OCI-LY7 (cell line): ENCODE measurements around the gene SDHA. TPM values are rescaled to one million over a fixed set of nuclear protein-coding genes. Genes with fewer than 3 reads are reported as not detected.
"Not testable (repeated sequence)": the region's sequence is repeated elsewhere in the genome, so short reads cannot be mapped to it uniquely, and the experiment has no call there.

Experiments used
- BruUV-seq: library from RNA; stranded (reverse); fragments of 400-500 nt; replicated peaks from 2 replicates; lab custom pipeline; 2021; lab: Mats Ljungman, UMichigan
- CTCF ChIA-PET: fragments of 300-600 bp; sonication (Branson Sonifier 250); formaldehyde crosslinking; loops from one replicate; lab custom pipeline; 2022; ENCODE audit warnings: antibody characterized with exemption; ENCODE audit not compliant: unreplicated experiment; lab: Charles Lee
- POLR2A ChIA-PET: fragments of 300-600 bp; sonication (Branson Sonifier 250); formaldehyde crosslinking; loops from one replicate; lab custom pipeline; 2022; ENCODE audit warnings: antibody characterized with exemption; lab: Charles Lee
- DNase-seq: peaks from one replicate; pipeline ENCODE4 v3.0.0-alpha.2; 2015; ENCODE audit warnings: low spot score
- H2AFZ ChIP-seq: fragments of 200-600 bp; sonication (generic), shearing (Covaris generic); 2 replicates; pipeline ENCODE4 v1.6.1; 2014; ENCODE audit warnings: mild to moderate bottlenecking, antibody characterized with exemption, low read length, moderate library complexity
- H3K27ac ChIP-seq: fragments of 200-600 bp; sonication (generic); 2 replicates; pipeline ENCODE4 v1.5.1; 2014; ENCODE audit warnings: mixed run types, low read depth, mild to moderate bottlenecking, moderate library complexity, low read length, inconsistent platforms; ENCODE audit not compliant: poor library complexity, severe bottlenecking
- H3K36me3 ChIP-seq: fragments of 200-600 bp; sonication (generic); 2 replicates; pipeline ENCODE4 v1.6.1; 2014; ENCODE audit warnings: mild to moderate bottlenecking, antibody characterized with exemption, low read length, moderate library complexity, mixed read lengths; ENCODE audit not compliant: insufficient read depth
- H3K4me1 ChIP-seq: fragments of 200-600 bp; sonication (generic); 2 replicates; pipeline ENCODE4 v1.5.1; 2014; ENCODE audit warnings: mild to moderate bottlenecking, low read length; ENCODE audit not compliant: insufficient read depth, poor library complexity, severe bottlenecking
- H3K4me2 ChIP-seq: fragments of 200-600 bp; sonication (generic); 2 replicates; pipeline ENCODE4 v1.6.1; 2014; ENCODE audit warnings: mild to moderate bottlenecking, low read length
- H3K4me3 ChIP-seq: fragments of 200-600 bp; sonication (generic); 2 replicates; pipeline ENCODE4 v1.5.1; 2014; ENCODE audit warnings: mild to moderate bottlenecking, low read depth, low read length; ENCODE audit not compliant: poor library complexity, severe bottlenecking
- H3K79me2 ChIP-seq: fragments of 200-600 bp; sonication (generic); 2 replicates; pipeline ENCODE4 v1.6.1; 2016; ENCODE audit warnings: low read depth, mild to moderate bottlenecking, low read length, moderate library complexity, mixed read lengths; ENCODE audit not compliant: insufficient read depth
- H3K9me2 ChIP-seq: fragments of 200-600 bp; sonication (generic); 2 replicates; pipeline ENCODE4 v1.6.1; 2016; ENCODE audit warnings: mild to moderate bottlenecking, low read length, mixed read lengths; ENCODE audit not compliant: insufficient read depth
- H3K9me3 ChIP-seq: fragments of 200-600 bp; sonication (generic); 2 replicates; pipeline ENCODE4 v1.6.1; 2014; ENCODE audit warnings: mild to moderate bottlenecking, mixed run types, low read length, mixed read lengths
- H4K20me1 ChIP-seq: fragments of 200-600 bp; sonication (generic); 2 replicates; pipeline ENCODE4 v1.6.1; 2014; ENCODE audit warnings: mild to moderate bottlenecking, antibody characterized with exemption, low read length, moderate library complexity, mixed read lengths; ENCODE audit not compliant: insufficient read depth
- CTCF ChIP-seq: fragments of 200-600 bp; sonication (generic); conservative IDR thresholded peaks from 2 replicates; pipeline ENCODE4 v1.5.1; 2014; ENCODE audit warnings: mild to moderate bottlenecking, antibody characterized with exemption, low read length, moderate library complexity, mixed read lengths
- EZH2phosphoT487 ChIP-seq: fragments of 200-600 bp; sonication (generic); IDR thresholded peaks from 2 replicates; pipeline ENCODE4 v1.6.1; 2018; ENCODE audit warnings: low read depth, borderline replicate concordance, mild to moderate bottlenecking, mixed run types, antibody characterized with exemption, low read length, moderate library complexity, mixed read lengths
- intact Hi-C: fragments of 100-400 bp; cut with micrococcal nuclease; formaldehyde crosslinking; loops from one replicate; pipeline ENCODE4 v1.10.0; 2022; ENCODE audit not compliant: unreplicated experiment
- total RNA-seq, 2 experiments: library from RNA; depleted of rRNA in 1 of 2; stranded (reverse); fragments of >200 nt in 1 of 2; shearing (Covaris generic) in 1 of 2; gene quantifications; 2 replicates each; pipeline ENCODE4 v1.2.3, GENCODE V29; 2014 to 2022

SDHA gene
- total RNA-seq, 2 experiments from 2014 or later: 147 to 167 TPM

GRCh38 chr5:216076-216475 lies 2.0 kb upstream of the SDHA start:
- CTCF ChIA-PET, BruUV-seq, POLR2A ChIA-PET: not testable (repeated sequence)

GRCh38 chr5:218457-219291 lies 554 bp downstream of the SDHA start:
- Histone ChIP-seq H3K9me3 (no peaks in the 10 kb centered on the region), H3K4me1 (peaks cover 50% of the 10 kb centered on the region), H2AFZ (no peak overlapping the region), H3K9me2 (no peaks in the 10 kb centered on the region), H4K20me1 (peaks cover 23% of the 10 kb centered on the region), H3K27ac (peak overlapping the region; percentile 8), H3K4me3 (peak overlapping the region; percentile 94), H3K79me2 (peaks cover 83% of the 10 kb centered on the region), H3K4me2 (peak overlapping the region; percentile 89), H3K36me3 (peaks cover 28% of the 10 kb centered on the region)
- POLR2A ChIA-PET: interaction anchor here (0.6 to 2.8 kb wide), 10 partner anchors 9 to 65 kb away, joined by 3 to 21 read pairs (median 4); partner anchors contain the start of genes LRRC14B and PDCD6
- TF ChIP-seq EZH2phosphoT487 (no peak), CTCF (no peak)
- intact Hi-C loops: loop anchor here (1.0 to 5.0 kb wide), 3 partner anchors 17 to 1124 kb away; no protein-coding TSS in a partner anchor
- BruUV-seq: no TSS peak
- DNase-seq: peak; percentile 45
- CTCF ChIA-PET: interaction anchor here (0.5 to 1.4 kb wide), 4 partner anchors 17 to 39 kb away, joined by 3 to 8 read pairs (median 4); partner anchors contain the start of gene LRRC14B

More at GRCh38 chr5:216076-216475, 2.0 kb upstream of the SDHA start:
- H2AFZ ChIP-seq, DNase-seq, H3K9me2 ChIP-seq, H3K9me3 ChIP-seq: not testable (repeated sequence)
- peak overlapping the region; percentile 62 for H3K4me2 ChIP-seq
- H3K4me1 ChIP-seq: peaks cover 30% of the 10 kb centered on the region
- peaks cover 23% of the 10 kb centered on the region for H3K36me3 ChIP-seq
- H3K79me2 ChIP-seq: peaks cover 60% of the 10 kb centered on the region
- H4K20me1 ChIP-seq: peaks cover 17% of the 10 kb centered on the region
- H3K4me3 ChIP-seq: peak overlapping the region; percentile 52
- peak overlapping the region; percentile 63 for H3K27ac ChIP-seq
- intact Hi-C loops: loop anchor here (5.0 kb wide), 1 partner anchor 1126 kb away; no protein-coding TSS in a partner anchor

- Histone ChIP-seq H3K36me3 (peaks cover 28% of the 10 kb centered on the region), H4K20me1 (peaks cover 23% of the 10 kb centered on the region), H3K9me2 (no peaks in the 10 kb centered on the region), H3K4me2 (peak overlapping the region; percentile 89), H3K27ac (no peak overlapping the region), H3K9me3 (no peaks in the 10 kb centered on the region), H3K4me3 (peak overlapping the region; percentile 94), H3K79me2 (peaks cover 78% of the 10 kb centered on the region), H3K4me1 (peaks cover 50% of the 10 kb centered on the region), H2AFZ (no peak overlapping the region)
- ChIA-PET CTCF (interaction anchor here (1.0 to 1.4 kb wide), 2 partner anchors 29 to 31 kb away, joined by 3 to 8 read pairs; partner anchors contain the start of gene LRRC14B), POLR2A (interaction anchor here (0.6 to 2.8 kb wide), 5 partner anchors 28 to 185 kb away, joined by 3 to 21 read pairs (median 6); partner anchors contain the start of genes LRRC14B and PDCD6)
- intact Hi-C loops: loop anchor here (5.0 kb wide), 1 partner anchor 1123 kb away; no protein-coding TSS in a partner anchor
- no TSS peak for BruUV-seq
- peak; percentile 29 for DNase-seq
- TF ChIP-seq EZH2phosphoT487: no peak
- TF ChIP-seq CTCF: no peak
Observed at GRCh38 chr5:219460-219863, 1.3 kb downstream of the SDHA start.
